K562 (cell line): ENCODE measurements around the gene TMSB10. TPM values are rescaled to one million over a fixed set of nuclear protein-coding genes. Genes with fewer than 3 reads are reported as not detected.
A peak's percentile ranks its signal among the peaks of the same experiment; 100 is the strongest.

Experiments used
- CCNT2 ChIP-seq: IDR thresholded peaks from 2 replicates; pipeline ENCODE4 v1.6.1; 2011; ENCODE audit warnings: borderline replicate concordance, low read depth, mild to moderate bottlenecking, moderate library complexity, mixed read lengths, low read length; ENCODE audit not compliant: insufficient read length; ENCODE audit errors: extremely low read depth
- CEBPZ ChIP-seq: fragments of 150-350 bp; IDR thresholded peaks from 2 replicates; pipeline ENCODE4 v1.6.1; 2014; ENCODE audit warnings: low read depth, mild to moderate bottlenecking, low read length, borderline replicate concordance
- DIDO1 ChIP-seq: fragments of 450-650 bp; IDR thresholded peaks from 2 replicates; pipeline ENCODE4 v1.6.1; 2016; ENCODE audit warnings: low read depth, missing biosample characterization, missing genetic modification characterization
- E2F8 ChIP-seq: fragments of 450-650 bp; IDR thresholded peaks from 2 replicates; pipeline ENCODE4 v1.7.1; 2018; ENCODE audit warnings: mild to moderate bottlenecking, low read depth; ENCODE audit not compliant: partially characterized antibody
- EGR1 ChIP-seq: fragments of 450-650 bp; conservative IDR thresholded peaks from 2 replicates; pipeline ENCODE4 v1.6.1; 2017; ENCODE audit warnings: mild to moderate bottlenecking
- ETV1 ChIP-seq: fragments of 450-650 bp; conservative IDR thresholded peaks from 2 replicates; pipeline ENCODE4 v1.6.1; 2016; ENCODE audit warnings: missing genetic modification characterization, control low read depth, low read depth, missing compliant biosample characterization
- FIP1L1 ChIP-seq: fragments of 200-400 bp; formaldehyde crosslinking; IDR thresholded peaks from 2 replicates; pipeline ENCODE4 v1.6.1; 2018; ENCODE audit warnings: mild to moderate bottlenecking, low read depth, low read length; ENCODE audit not compliant: poor library complexity, severe bottlenecking
- GABPA ChIP-seq: fragments of 200-800 bp; sonication (Bioruptor generic); conservative IDR thresholded peaks from 2 replicates; pipeline ENCODE4 v1.6.1; 2016; ENCODE audit warnings: low read depth, missing genetic modification characterization, missing compliant biosample characterization
- KDM5B ChIP-seq: fragments of 200-600 bp; sonication (generic); IDR thresholded peaks from 2 replicates; pipeline ENCODE4 v1.6.1; 2012; ENCODE audit warnings: low read depth, mild to moderate bottlenecking, moderate library complexity, low read length, control low read depth, inconsistent platforms; ENCODE audit not compliant: insufficient replicate concordance
- NFRKB ChIP-seq: fragments of 450-650 bp; IDR thresholded peaks from 2 replicates; pipeline ENCODE4 v1.6.1; 2016; ENCODE audit warnings: low read depth
- RBM22 ChIP-seq: fragments of 200-400 bp; formaldehyde crosslinking; IDR thresholded peaks from 2 replicates; pipeline ENCODE4 v1.6.1; 2018; ENCODE audit warnings: low read length, low read depth; ENCODE audit not compliant: poor library complexity, severe bottlenecking
- SREBF1 ChIP-seq: fragments of 150-350 bp; IDR thresholded peaks from 2 replicates; pipeline ENCODE4 v1.6.1; 2014; ENCODE audit warnings: antibody characterized with exemption, low read depth, low read length, borderline replicate concordance
- TRIM24 ChIP-seq, 2 experiments: fragments of 450-650 bp; IDR thresholded peaks; 2 replicates each; pipeline ENCODE4 v1.6.1; 2016
- VEZF1 ChIP-seq: fragments of 200-800 bp; sonication (Bioruptor generic); IDR thresholded peaks from 2 replicates; pipeline ENCODE4 v1.6.1; 2017; ENCODE audit warnings: missing genetic modification characterization, missing compliant biosample characterization
- ZNF384 ChIP-seq: IDR thresholded peaks from 2 replicates; pipeline ENCODE4 v1.6.1; 2012; ENCODE audit warnings: low read depth, low read length, improper control_type of control experiment
- ZNF57 ChIP-seq: fragments of 450-650 bp; formaldehyde crosslinking; IDR thresholded peaks from 2 replicates; pipeline ENCODE4 v1.4.0; 2020; ENCODE audit warnings: mild to moderate bottlenecking, moderate library complexity
- ZNF586 ChIP-seq: fragments of 450-650 bp; formaldehyde crosslinking; conservative IDR thresholded peaks from 2 replicates; pipeline ENCODE4 v1.4.0; 2020; ENCODE audit warnings: mild to moderate bottlenecking, moderate library complexity
- ZNF589 ChIP-seq: fragments of 200-800 bp; sonication (Bioruptor generic); IDR thresholded peaks from 2 replicates; pipeline ENCODE4 v1.6.1; 2016; ENCODE audit warnings: low read depth, missing genetic modification characterization, missing compliant biosample characterization
- polyA plus RNA-seq, 8 experiments: library from polyadenylated mRNA; depleted of rRNA in 4 of 8; stranded (reverse) in 5 of 8; unstranded in 3 of 8; fragments of >200 nt; fragmentation: Nextera tagmentation in 2 of 8; fragmentation: Illumina TruSeq in 1 of 8; extraction: Ambion mirVana in 2 of 8; extraction: Trizol in 1 of 8; gene quantifications; 2 replicates each; pipeline versions ENCODE4 v1.2.1 to v1.2.3, GENCODE V29; 2011 to 2014; ENCODE audit warnings: inconsistent platforms in 1 of 8, missing spikeins in 1 of 8
- total RNA-seq, 7 experiments: library from RNA; depleted of rRNA in 6 of 7; stranded (reverse); fragments of >200 nt in 6 of 7; fragmentation: Illumina TruSeq in 2 of 7; extraction: Trizol in 2 of 7; gene quantifications; 2 replicates each; pipeline versions ENCODE4 v1.2.1 to v1.2.3, GENCODE V29; 2011 to 2021; ENCODE audit warnings: low replicate concordance in 1 of 7
- TF ChIP-seq, protein P1 (sequence below): sonication (generic); formaldehyde crosslinking; IDR thresholded peaks from 2 replicates; pipeline ENCODE4 v1.8.0; 2022; ENCODE audit warnings: mild to moderate bottlenecking, missing genetic modification reagents

The TMSB10 gene
- total and polyA plus RNA-seq, 9 of the 15 experiments (the other 6 are each of a cell fraction or from before 2014, with no cell fraction given) = 382 to 2,226 (median 959) TPM

DNA sequence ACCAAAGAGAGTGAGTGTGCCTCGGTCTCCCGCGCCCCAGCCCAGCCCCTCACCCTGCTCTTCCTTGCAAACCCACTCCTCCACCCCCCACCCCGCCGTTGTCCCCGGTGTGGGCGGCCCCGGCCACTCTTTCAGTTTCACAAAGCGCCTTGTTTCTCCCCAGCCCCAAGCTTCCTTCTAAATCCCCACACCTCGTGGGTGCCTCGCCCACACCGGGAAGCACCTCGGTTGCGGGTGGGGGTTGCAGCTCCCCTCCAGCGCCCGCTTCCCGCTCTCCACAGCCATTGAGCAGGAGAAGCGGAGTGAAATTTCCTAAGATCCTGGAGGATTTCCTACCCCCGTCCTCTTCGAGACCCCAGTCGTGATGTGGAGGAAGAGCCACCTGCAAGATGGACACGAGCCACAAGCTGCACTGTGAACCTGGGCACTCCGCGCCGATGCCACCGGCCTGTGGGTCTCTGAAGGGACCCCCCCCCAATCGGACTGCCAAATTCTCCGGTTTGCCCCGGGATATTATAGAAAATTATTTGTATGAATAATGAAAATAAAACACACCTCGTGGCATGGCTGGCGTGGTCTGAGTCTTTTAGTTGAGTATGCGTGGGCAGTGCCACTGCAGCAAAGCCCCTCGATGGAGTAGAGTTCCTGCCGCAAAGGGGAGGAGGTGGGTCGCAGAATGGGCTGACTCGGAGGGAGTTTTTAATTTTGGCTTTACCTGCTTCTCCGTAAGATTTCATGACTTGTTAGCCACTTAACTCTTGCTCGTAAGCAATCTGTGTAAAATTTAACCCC is 848 bp downstream of the TMSB10 start (continued):
- TF ChIP-seq ZNF57 (CRISPR knock-in tag) (no peak), E2F8 (no peak), VEZF1 (CRISPR knock-in tag) (no peak), CEBPZ (no peak), DIDO1 (tag) (no peak), ZNF384 (no peak), TRIM24 (IDR thresholded peaks at IDR 0.05) (no peak), ZNF586 (CRISPR knock-in tag) (no peak), RBM22 (peak; percentile 59), ZNF589 (CRISPR knock-in tag) (0 out of 2 replicates have a peak, but pooled peaks have one; percentile 32), GABPA (no peak), ETV1 (no peak), FIP1L1 (no peak), CCNT2 (no peak), KDM5B (peak; percentile 59), EGR1 (peak; percentile 40; the same call in 1 of the 2 replicates), SREBF1 (no peak), NFRKB (0 out of 2 replicates have a peak, but pooled peaks have one; percentile 1)
- TF ChIP-seq, protein P1, sequence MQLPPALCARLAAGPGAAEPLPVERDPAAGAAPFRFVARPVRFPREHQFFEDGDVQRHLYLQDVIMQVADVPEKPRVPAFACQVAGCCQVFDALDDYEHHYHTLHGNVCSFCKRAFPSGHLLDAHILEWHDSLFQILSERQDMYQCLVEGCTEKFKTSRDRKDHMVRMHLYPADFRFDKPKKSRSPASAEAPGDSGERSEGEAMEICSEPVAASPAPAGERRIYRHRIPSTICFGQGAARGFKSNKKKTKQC (CRISPR knock-in tag) = 0 out of 2 replicates have a peak, but pooled peaks have one; percentile 30
